Measurements from ENCODE around the gene MLST8. TPM values are rescaled to one million over a fixed set of nuclear protein-coding genes. Genes with fewer than 3 reads are reported as not detected.

MLST8 gene
- total RNA-seq, 1 experiment from 2014 or later: 58.7 TPM

DNA sequence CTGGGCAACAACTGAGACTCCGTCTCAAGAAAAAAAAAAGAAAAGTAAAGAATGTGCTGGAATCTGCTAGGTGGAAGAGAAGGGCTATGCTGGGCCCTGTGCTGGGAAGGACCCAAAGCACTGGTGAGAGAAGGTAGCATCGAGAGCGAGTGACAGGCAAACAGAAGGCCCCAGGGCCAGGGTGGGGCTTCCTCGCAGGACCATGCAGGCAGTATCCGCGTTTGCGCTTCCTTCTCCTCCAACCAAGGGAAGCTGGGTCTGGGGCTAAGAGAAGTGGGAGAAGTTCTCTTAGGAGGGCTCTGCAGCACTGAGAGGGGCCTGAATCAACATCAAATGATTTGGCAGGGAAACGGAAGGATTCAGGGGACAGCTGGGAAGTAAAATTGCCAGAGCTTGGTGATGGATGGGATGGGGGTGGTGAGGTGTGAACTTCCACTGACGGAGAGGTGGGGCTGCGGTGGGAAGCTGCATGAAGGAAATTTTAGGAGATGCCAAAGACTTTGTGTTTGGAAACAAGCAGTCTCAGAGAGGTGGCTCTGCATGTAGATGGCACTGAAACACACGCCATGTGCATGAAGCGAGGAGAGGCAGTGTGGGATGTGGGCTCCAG lies 51.4 kb downstream of the MLST8 start:
- TF ChIP-seq, protein P1, sequence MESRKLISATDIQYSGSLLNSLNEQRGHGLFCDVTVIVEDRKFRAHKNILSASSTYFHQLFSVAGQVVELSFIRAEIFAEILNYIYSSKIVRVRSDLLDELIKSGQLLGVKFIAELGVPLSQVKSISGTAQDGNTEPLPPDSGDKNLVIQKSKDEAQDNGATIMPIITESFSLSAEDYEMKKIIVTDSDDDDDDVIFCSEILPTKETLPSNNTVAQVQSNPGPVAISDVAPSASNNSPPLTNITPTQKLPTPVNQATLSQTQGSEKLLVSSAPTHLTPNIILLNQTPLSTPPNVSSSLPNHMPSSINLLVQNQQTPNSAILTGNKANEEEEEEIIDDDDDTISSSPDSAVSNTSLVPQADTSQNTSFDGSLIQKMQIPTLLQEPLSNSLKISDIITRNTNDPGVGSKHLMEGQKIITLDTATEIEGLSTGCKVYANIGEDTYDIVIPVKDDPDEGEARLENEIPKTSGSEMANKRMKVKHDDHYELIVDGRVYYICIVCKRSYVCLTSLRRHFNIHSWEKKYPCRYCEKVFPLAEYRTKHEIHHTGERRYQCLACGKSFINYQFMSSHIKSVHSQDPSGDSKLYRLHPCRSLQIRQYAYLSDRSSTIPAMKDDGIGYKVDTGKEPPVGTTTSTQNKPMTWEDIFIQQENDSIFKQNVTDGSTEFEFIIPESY (IDR thresholded peaks at IDR 0.05; ENCODE audit: extremely low read depth, insufficient replicate concordance, low read length): no peak
- TF ChIP-seq, protein P2, sequence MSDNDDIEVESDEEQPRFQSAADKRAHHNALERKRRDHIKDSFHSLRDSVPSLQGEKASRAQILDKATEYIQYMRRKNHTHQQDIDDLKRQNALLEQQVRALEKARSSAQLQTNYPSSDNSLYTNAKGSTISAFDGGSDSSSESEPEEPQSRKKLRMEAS (IDR thresholded peaks at IDR 0.05): no peak
- no peak for TF ChIP-seq EGR1 (IDR thresholded peaks at IDR 0.05; ENCODE audit: low read depth)
- ATAC-seq: no peak
- H3K4me2 ChIP-seq (ENCODE audit: low read length): no peak overlapping the region
- peaks cover 9 to 22% of the 10 kb centered on the region in 2 experiments for H3K4me1 ChIP-seq (ENCODE audit: control insufficient read depth in 1 of 2, insufficient read depth in 2 of 2, low read length in 2 of 2)
- peaks cover 5% of the 10 kb centered on the region; the same call in 1 of the 2 replicates for H4K20me1 ChIP-seq (ENCODE audit: insufficient read depth)
- DNase-seq (ENCODE audit: low read depth, low spot score): no peak
- RAD21 ChIA-PET (ENCODE audit: low non-redundant PET in 1 of 2, low total read pairs in 2 of 2, uncharacterized antibody in 2 of 2, unreplicated experiment in 2 of 2): no interaction called here
- H3K4me3 ChIP-seq (replicated peaks in 1 of 2; ENCODE audit: low read depth in 1 of 2, low read length in 2 of 2): no peak overlapping the region
- H3K79me2 ChIP-seq (ENCODE audit: insufficient read depth, low read length): peaks cover 69% of the 10 kb centered on the region
- peaks cover 58 to 69% of the 10 kb centered on the region in 2 experiments for H3K36me3 ChIP-seq (ENCODE audit: control insufficient read depth in 1 of 2, insufficient read depth in 2 of 2, low read length in 2 of 2)
- no peaks in the 10 kb centered on the region for H3K27me3 ChIP-seq (ENCODE audit: insufficient read depth, low read length)
- H3K9ac ChIP-seq (ENCODE audit: low read length): no peak overlapping the region
- no peak overlapping the region for H2AFZ ChIP-seq (ENCODE audit: low read depth, low read length, poor library complexity, severe bottlenecking)
- no peaks in the 10 kb centered on the region for H3K9me3 ChIP-seq (ENCODE audit: control insufficient read depth in 1 of 2, insufficient read depth in 1 of 2, low read depth in 1 of 2, low read length in 2 of 2)
- intact Hi-C loops (cut with micrococcal nuclease): loop anchor here (10.0 kb wide), 1 partner anchor 232 kb away; the partner anchor contains the start of gene NHERF2
- BruUV-seq (replicated peaks): no TSS peak
- CTCF ChIA-PET: no interaction called here
- H3K9me2 ChIP-seq (ENCODE audit: insufficient read depth): no peaks in the 10 kb centered on the region
- POLR2A ChIA-PET: no interaction called here
- H3K27ac ChIP-seq (ENCODE audit: low read depth, low read length): no peak overlapping the region

DNA sequence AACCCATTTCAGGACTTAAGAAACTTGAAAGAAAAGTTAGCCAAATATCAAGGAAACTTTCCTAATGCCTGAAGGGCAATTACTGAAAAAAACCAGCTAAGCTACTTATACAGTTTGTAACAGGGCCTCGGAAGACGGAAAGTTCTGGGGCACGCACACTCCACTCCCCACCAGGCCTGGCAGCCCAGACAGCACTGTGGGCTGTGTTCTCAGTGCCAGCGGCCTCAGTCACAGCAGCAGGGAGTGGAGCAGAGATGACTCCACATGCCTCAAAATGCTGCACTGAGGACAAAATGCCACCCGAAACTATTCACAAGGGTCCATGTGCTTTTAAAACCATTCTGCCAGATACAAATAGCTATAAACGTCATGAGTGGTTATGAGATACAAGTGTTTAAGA lies 52.5 kb downstream of the MLST8 start:
- ATAC-seq (no peak), DNase-seq (ENCODE audit: low read depth, low spot score) (no peak)
- Histone ChIP-seq H2AFZ (ENCODE audit: low read depth, low read length, poor library complexity, severe bottlenecking) (no peak overlapping the region), H3K4me2 (ENCODE audit: low read length) (no peak overlapping the region), H3K27ac (ENCODE audit: low read depth, low read length) (no peak overlapping the region), H3K9ac (ENCODE audit: low read length) (no peak overlapping the region), H3K27me3 (ENCODE audit: insufficient read depth, low read length) (no peaks in the 10 kb centered on the region), H3K9me3 (ENCODE audit: control insufficient read depth in 1 of 2, insufficient read depth in 1 of 2, low read depth in 1 of 2, low read length in 2 of 2) (no peaks in the 10 kb centered on the region), H3K4me3 (replicated peaks in 1 of 2; ENCODE audit: low read depth in 1 of 2, low read length in 2 of 2) (no peak overlapping the region), H3K79me2 (ENCODE audit: insufficient read depth, low read length) (peaks cover 80% of the 10 kb centered on the region), H3K36me3 (ENCODE audit: control insufficient read depth in 1 of 2, insufficient read depth in 2 of 2, low read length in 2 of 2) (peaks cover 66 to 80% of the 10 kb centered on the region in 2 experiments), H4K20me1 (ENCODE audit: insufficient read depth) (peaks cover 8% of the 10 kb centered on the region; the same call in 1 of the 2 replicates), H3K4me1 (ENCODE audit: control insufficient read depth in 1 of 2, insufficient read depth in 2 of 2, low read length in 2 of 2) (peaks cover 2 to 11% of the 10 kb centered on the region in 2 experiments), H3K9me2 (ENCODE audit: insufficient read depth) (no peaks in the 10 kb centered on the region)
- CTCF ChIA-PET: no interaction called here
- no TSS peak for BruUV-seq (replicated peaks)
- RAD21 ChIA-PET (ENCODE audit: low non-redundant PET in 1 of 2, low total read pairs in 2 of 2, uncharacterized antibody in 2 of 2, unreplicated experiment in 2 of 2): no interaction called here
- POLR2A ChIA-PET: no interaction called here
- intact Hi-C loops (cut with micrococcal nuclease): loop anchor here (10.0 kb wide), 1 partner anchor 233 kb away; the partner anchor contains the start of gene NHERF2
- TF ChIP-seq EZH2 (IDR thresholded peaks at IDR 0.05) (no peak), CEBPB (IDR thresholded peaks at IDR 0.05; ENCODE audit: low read depth) (no peak), SIN3A (IDR thresholded peaks at IDR 0.05; ENCODE audit: low read depth) (no peak), EGR1 (IDR thresholded peaks at IDR 0.05; ENCODE audit: low read depth) (no peak), TCF7L2 (IDR thresholded peaks at IDR 0.05; ENCODE audit: borderline replicate concordance, extremely low read depth, insufficient read depth, insufficient read length) (no peak), JUND (IDR thresholded peaks at IDR 0.05) (no peak), EZH2phosphoT487 (IDR thresholded peaks at IDR 0.05; ENCODE audit: borderline replicate concordance) (no peak), ELF1 (IDR thresholded peaks at IDR 0.05; ENCODE audit: borderline replicate concordance, low read depth) (no peak), FOSL1 (IDR thresholded peaks at IDR 0.05; ENCODE audit: low read depth) (no peak)
- TF ChIP-seq, protein P1 (IDR thresholded peaks at IDR 0.05; ENCODE audit: extremely low read depth, insufficient replicate concordance, low read length): no peak
- TF ChIP-seq, protein P2 (IDR thresholded peaks at IDR 0.05): no peak
- TF ChIP-seq, protein P3, sequence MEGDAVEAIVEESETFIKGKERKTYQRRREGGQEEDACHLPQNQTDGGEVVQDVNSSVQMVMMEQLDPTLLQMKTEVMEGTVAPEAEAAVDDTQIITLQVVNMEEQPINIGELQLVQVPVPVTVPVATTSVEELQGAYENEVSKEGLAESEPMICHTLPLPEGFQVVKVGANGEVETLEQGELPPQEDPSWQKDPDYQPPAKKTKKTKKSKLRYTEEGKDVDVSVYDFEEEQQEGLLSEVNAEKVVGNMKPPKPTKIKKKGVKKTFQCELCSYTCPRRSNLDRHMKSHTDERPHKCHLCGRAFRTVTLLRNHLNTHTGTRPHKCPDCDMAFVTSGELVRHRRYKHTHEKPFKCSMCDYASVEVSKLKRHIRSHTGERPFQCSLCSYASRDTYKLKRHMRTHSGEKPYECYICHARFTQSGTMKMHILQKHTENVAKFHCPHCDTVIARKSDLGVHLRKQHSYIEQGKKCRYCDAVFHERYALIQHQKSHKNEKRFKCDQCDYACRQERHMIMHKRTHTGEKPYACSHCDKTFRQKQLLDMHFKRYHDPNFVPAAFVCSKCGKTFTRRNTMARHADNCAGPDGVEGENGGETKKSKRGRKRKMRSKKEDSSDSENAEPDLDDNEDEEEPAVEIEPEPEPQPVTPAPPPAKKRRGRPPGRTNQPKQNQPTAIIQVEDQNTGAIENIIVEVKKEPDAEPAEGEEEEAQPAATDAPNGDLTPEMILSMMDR (IDR thresholded peaks at IDR 0.05 in 2 of 3, conservative IDR thresholded peaks at IDR 0.05 in 1 of 3; ENCODE audit: borderline replicate concordance in 1 of 3, insufficient read depth in 1 of 3, low read depth in 2 of 3, low read length in 2 of 3): no peak
